ENCODE measurements around the gene HRG.

DNA sequence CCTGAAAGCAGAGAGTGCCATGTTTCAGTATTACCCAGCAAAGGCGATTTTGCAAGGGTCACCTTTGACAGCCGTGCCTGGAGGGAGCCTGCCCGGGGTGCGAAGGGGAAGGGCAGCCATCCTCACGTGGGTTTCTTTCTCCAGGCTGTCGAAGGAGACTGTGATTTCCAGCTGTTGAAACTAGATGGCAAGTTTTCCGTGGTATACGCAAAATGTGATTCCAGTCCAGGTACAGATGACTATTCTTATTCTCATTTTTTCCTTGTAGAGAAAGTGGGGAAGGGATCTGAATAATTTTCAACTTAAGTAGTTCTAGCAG lies 49.6 kb upstream of the HRG start:
- TF ChIP-seq, protein P1, sequence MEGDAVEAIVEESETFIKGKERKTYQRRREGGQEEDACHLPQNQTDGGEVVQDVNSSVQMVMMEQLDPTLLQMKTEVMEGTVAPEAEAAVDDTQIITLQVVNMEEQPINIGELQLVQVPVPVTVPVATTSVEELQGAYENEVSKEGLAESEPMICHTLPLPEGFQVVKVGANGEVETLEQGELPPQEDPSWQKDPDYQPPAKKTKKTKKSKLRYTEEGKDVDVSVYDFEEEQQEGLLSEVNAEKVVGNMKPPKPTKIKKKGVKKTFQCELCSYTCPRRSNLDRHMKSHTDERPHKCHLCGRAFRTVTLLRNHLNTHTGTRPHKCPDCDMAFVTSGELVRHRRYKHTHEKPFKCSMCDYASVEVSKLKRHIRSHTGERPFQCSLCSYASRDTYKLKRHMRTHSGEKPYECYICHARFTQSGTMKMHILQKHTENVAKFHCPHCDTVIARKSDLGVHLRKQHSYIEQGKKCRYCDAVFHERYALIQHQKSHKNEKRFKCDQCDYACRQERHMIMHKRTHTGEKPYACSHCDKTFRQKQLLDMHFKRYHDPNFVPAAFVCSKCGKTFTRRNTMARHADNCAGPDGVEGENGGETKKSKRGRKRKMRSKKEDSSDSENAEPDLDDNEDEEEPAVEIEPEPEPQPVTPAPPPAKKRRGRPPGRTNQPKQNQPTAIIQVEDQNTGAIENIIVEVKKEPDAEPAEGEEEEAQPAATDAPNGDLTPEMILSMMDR (IDR thresholded peaks at IDR 0.05; ENCODE audit: insufficient read depth, low read depth, low read length): no peak
- TF ChIP-seq EZH2 (IDR thresholded peaks at IDR 0.05; ENCODE audit: insufficient read depth, low read length): no peak
